ES-I3 (cell line): Measurements from ENCODE around the gene VMP1.
"Not testable (repeated sequence)": the region's sequence is repeated elsewhere in the genome, so short reads cannot be mapped to it uniquely, and the experiment has no call there.

ENCODE experiments used
- H3K36me3 ChIP-seq: 2 replicates; pipeline ENCODE4 v1.6.1; 2013; ENCODE audit warnings: mild to moderate bottlenecking, low read length, control low read depth, moderate library complexity; ENCODE audit not compliant: insufficient read depth
- H3K4me1 ChIP-seq: 2 replicates; pipeline ENCODE4 v1.6.1; 2013; ENCODE audit warnings: mild to moderate bottlenecking, control low read depth, low read length; ENCODE audit not compliant: insufficient read depth
- H3K9ac ChIP-seq: 2 replicates; pipeline ENCODE4 v1.6.1; 2013; ENCODE audit warnings: low read depth, mild to moderate bottlenecking, low read length, moderate library complexity
- H3K9me3 ChIP-seq: 2 replicates; pipeline ENCODE4 v1.6.1; 2013; ENCODE audit warnings: mild to moderate bottlenecking, low read length, moderate library complexity; ENCODE audit not compliant: control insufficient read depth, insufficient read depth

VMP1 gene

DNA sequence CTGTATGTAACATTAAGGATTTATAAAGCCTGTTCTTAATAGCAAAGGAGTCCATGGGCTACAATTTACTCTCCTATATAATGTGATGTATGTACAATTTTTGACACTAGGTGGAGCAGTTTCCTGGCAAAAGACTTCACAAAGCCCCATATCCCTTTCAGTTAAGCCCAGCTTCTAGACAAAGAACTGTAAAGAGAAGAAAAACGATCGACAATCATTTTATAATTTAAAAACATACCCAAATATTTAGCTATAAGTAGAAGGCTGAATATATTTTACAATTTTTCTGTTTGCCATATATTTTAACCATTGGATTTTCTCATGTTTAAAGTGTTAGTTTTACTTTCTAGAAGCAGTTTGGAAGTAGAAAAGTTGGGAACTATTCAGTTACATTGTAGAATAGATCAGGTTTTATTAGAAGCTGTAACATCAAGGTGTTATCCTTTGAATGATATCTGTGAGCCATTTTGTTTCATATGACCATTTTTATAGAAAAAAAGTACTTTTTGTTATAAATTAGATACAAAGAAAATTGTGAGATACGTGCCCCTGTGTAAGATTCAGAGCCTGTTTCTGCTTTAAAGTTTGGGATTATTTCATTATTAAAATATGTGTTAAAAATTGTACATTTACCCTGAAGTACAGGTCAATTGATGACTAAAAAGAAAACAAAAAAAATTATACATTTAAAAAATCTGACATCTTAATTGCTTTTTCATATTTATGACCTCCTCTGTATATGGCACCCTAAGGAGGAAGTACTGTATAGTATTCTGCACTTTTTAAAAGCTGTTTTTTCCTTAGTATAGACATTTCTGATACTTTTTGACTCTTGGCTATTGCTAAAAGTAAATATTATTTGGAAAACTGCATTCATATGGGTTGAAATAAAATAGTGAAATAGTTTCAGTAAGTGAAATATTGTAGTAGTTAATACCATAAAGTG is 46.3 kb downstream of the VMP1 start:
- no peaks in the 10 kb centered on the region for H3K9me3 ChIP-seq
- peaks cover 26% of the 10 kb centered on the region for H3K4me1 ChIP-seq
- H3K9ac ChIP-seq = no peak overlapping the region
- no peaks in the 10 kb centered on the region for H3K36me3 ChIP-seq

DNA sequence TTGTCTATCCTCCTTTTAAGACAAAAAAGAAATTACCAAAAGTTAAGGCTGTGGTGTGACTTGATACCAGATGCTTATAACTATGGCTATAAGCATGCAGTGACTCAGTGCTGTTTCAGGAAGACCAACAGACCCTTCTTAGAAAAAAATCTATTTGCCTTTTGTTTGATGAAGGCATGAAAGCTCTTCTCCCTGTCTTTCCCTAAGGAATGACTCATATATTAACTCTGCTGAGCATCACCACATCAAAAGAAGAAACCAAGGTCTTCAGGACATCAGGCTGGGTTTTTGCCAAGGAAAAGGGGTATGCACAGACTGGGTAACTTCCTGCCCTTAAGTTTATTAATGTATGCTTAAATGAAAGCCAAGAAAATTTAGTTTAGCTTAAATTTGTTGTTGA is 47.1 kb downstream of the VMP1 start:
- Histone ChIP-seq H3K9ac (no peak overlapping the region), H3K4me1 (peaks cover 26% of the 10 kb centered on the region)

DNA sequence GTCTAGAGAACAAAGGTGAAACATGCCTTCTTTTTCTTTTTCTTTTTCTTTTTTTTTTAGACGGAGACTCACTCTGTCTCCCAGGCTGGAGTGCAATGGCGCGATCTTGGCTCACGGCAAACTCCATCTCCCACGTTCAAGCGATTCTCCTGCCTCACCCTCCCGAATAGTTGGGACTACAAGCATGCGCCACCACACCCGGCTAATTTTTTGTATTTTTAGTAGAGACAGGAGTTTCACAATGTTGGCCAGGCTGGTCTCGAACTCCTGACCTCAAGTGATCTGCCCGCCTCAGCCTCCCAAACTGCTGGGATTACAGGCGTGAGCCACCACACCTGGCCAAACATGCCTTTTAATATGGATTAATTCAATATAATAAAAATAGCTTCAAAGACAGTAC is 47.6 kb downstream of the VMP1 start:
- not testable (repeated sequence) for H3K9ac ChIP-seq, H3K36me3 ChIP-seq, H3K9me3 ChIP-seq
- H3K4me1 ChIP-seq = peaks cover 26% of the 10 kb centered on the region

More for the DNA sequence above, 47.1 kb downstream of the VMP1 start:
- Histone ChIP-seq H3K36me3 (no peaks in the 10 kb centered on the region), H3K9me3 (no peaks in the 10 kb centered on the region)

DNA sequence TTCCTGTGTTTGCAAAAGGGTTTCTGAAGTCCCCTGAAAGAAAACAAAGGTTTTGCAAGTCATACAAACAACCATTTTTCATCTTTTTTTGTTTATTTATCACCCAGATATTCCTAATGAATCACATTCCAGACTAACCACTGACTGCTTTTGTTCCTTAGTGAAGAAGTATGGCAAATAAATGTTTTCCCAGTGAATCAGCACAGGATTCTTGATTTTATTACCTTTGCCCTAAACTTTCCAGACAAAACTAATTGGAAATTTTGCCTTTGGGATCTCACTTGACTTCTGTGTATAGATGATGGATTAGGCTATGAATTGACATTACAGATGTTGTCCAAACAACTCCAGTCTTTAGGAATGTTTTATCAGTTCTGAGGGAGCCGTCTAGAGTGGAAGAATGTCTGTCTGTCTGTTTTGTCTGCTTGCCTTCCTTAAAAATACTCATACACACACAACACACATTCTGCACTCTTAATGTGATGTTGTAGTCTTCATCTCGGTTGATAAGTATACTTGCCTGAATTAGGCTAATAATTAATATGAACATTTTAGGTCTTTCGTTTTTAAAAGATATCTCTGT is 48.9 kb downstream of the VMP1 start:
- no peak overlapping the region for H3K9ac ChIP-seq
- peaks cover 29% of the 10 kb centered on the region for H3K4me1 ChIP-seq
- H3K36me3 ChIP-seq = no peaks in the 10 kb centered on the region

DNA sequence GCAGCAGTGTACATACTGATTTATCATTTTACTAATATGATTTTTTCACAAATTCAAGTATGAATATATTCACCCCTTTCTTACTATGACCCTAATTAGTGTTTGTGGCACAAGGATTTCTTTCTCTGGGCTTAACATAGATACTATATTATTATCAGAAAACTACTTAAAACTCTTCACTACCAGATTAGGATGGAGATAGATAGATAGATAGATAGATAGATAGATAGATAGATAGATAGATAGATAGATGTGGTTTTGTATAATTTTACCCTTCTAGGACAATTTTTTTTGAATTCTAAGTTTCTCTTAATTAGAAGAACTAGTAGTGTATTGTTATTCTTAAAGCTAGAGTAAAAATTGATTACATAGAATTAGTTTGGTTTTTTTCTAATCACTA is 49.6 kb downstream of the VMP1 start:
- H3K36me3 ChIP-seq = no peaks in the 10 kb centered on the region
- peaks cover 36% of the 10 kb centered on the region for H3K4me1 ChIP-seq
- H3K9me3 ChIP-seq = no peaks in the 10 kb centered on the region
- H3K9ac ChIP-seq = no peak overlapping the region

More for the DNA sequence above, 48.9 kb downstream of the VMP1 start:
- no peaks in the 10 kb centered on the region for H3K9me3 ChIP-seq

DNA sequence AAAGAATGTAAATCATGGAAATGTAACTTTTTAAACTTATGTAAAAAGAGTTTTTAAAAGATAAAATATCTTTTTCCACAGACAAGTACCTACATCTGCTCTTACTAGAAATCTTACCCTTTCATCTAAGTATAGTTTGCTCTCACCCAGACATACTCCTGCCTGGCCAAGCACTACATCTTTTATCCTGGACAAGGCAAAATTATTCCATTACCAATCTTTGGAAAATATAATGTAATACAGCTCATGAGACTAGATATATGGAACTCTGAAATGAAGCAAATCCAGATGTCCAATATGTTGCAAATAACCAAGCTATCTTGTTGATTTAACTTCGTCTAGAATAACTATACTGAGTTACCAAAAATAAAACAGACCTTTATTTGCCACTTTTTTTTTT is 50.0 kb downstream of the VMP1 start:
- H3K36me3 ChIP-seq = no peaks in the 10 kb centered on the region
- H3K4me1 ChIP-seq = peaks cover 37% of the 10 kb centered on the region
- no peak overlapping the region for H3K9ac ChIP-seq
- no peaks in the 10 kb centered on the region for H3K9me3 ChIP-seq

DNA sequence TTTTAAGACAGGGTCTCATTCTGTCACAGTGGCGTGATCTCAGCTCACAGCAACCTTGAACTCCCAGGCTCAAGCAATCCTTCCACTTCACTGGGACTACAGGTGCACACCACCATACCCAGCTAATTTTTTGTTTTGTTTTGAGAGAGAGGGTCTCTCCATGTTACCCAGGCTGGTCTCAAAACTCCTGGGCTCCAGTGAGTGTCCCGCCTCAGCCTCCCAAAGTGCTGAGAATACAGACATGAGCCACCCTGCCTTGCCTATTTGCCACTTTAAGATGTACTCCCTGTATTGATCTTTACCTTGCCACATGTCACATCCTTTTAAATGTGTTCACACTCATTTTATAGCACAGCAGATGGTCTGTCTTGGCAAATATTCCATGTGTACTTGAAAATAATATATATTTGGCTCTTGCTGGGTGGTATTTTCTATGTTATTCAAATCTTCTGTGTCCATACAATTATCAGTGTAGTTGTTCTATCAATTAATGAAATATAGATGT is 50.5 kb downstream of the VMP1 start:
- peaks cover 37% of the 10 kb centered on the region for H3K4me1 ChIP-seq
- H3K9ac ChIP-seq = no peak overlapping the region
- no peaks in the 10 kb centered on the region for H3K36me3 ChIP-seq
- H3K9me3 ChIP-seq = no peaks in the 10 kb centered on the region

DNA sequence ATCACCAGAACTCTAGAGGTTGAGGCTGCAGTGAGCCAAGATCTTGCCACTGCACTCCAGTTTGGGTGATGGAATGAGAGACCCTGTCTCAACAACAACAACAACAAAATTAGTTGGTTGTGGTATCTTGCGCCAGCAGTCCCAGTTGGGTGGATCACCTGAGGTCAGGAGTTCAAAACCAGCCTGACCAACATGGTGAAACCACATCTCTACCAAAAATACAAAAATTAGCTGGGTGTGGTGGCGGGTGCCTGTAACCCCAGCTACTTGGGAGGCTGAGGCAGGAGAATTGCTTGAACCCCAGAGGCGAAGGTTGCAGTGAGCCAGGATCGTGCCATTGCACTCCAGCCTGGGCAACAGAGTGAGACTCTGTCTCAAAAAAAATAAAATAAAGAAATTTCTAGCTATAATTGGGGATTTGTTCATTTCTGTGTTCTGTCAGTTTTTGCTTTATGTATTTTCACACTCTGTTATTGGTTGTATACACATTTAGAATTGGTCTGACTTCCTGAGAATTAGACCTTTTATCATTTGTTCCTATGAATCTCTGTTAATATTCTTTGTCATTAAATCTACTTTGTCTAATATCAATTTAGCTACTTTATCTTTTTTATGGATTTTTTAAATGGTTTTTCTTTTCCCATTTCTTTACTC is 51.7 kb downstream of the VMP1 start:
- H3K9ac ChIP-seq, H3K36me3 ChIP-seq, H3K9me3 ChIP-seq: not testable (repeated sequence)
- peaks cover 39% of the 10 kb centered on the region for H3K4me1 ChIP-seq

DNA sequence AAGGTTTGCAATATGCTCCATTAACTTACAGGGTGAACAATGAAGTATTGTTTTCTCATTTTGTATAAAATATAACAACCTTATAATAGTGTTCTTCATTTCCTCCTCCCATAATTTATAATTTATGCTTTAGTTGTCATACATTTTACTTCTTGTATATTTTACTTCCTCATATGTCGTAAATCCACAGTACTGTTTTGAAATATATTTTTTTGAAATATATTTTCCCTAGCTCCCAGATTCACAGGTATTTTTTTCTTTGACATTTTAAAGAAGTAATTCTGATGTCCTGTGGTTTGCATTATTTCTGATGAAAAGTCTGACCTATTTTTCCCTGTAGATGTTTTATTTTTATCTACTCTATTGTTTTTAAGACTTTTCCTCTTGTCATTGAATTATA is 52.7 kb downstream of the VMP1 start:
- H3K9ac ChIP-seq = no peak overlapping the region
- H3K4me1 ChIP-seq = peaks cover 32% of the 10 kb centered on the region
- H3K36me3 ChIP-seq = no peaks in the 10 kb centered on the region
- H3K9me3 ChIP-seq = no peaks in the 10 kb centered on the region

DNA sequence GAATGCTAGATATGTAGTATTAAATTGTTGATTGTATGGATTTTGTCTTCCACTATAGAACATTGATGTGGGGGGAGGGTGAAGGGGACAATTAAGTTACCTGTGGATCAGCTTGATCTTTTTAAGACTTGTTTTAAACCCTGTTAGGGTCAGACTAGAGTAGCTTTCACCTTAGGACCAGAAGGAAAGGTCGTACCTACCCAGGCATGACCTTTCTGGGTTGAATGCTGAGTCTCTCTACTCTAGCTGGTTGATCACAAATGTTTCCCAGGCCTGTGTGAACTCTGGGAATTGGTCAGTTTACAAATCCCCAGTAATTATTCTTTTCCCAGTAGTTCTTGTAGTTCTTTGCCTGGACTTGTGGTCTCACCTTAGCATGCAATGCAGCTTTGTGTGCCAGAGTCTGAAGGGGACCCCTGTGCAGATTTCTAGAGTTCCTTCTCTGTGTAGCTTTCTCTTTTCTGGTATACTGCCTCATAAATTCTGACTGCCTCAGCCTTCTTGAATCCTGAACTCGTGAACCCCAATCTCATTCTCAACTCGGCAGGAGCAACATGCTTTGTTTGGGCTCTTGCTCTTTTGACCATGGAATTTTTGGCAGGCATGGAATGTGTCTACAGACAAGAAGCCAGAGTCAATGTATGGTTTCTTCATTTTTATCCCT is 54.1 kb downstream of the VMP1 start:
- peak overlapping the region; percentile 3; the same call in 1 of the 2 replicates for H3K9ac ChIP-seq
- H3K36me3 ChIP-seq = no peaks in the 10 kb centered on the region
- peaks cover 23% of the 10 kb centered on the region for H3K4me1 ChIP-seq
- no peaks in the 10 kb centered on the region for H3K9me3 ChIP-seq

DNA sequence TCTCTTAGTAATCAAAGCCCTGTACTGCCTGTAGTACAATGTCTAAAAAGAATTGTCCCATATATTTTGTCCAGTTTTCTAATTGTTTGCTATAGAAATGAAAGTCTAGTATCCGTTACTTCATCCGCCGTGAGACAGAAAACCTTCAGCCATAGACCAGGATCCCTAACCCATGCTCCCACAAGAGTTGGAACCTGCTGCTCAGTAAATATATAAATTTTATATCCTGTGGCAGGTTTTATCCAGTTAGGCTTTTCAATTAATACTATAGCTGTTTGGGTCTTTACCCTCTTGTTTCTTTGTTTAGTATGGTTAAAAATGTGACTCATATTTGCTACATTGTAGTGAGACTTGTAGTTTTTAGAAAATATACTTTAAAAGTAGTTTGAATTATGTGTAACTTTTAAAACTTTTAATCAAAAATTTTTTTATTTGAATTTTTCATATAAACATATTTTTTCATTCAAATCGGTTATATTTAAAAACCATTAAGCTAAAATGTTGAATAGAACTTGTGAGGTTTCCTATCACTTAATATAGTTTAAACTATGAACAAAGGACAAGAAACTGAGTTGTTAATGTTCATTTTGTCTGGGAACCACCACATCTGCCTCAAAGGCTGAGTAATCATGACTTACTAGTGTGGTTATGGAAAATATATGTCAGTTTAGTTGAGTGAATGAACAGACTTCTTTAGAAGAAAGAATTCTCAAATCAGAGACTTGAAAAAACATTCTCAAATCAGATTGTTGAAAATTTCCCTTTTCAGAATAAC is 54.8 kb downstream of the VMP1 start:
- Histone ChIP-seq H3K9ac (no peak overlapping the region), H3K36me3 (no peaks in the 10 kb centered on the region), H3K9me3 (no peaks in the 10 kb centered on the region), H3K4me1 (peaks cover 19% of the 10 kb centered on the region)

DNA sequence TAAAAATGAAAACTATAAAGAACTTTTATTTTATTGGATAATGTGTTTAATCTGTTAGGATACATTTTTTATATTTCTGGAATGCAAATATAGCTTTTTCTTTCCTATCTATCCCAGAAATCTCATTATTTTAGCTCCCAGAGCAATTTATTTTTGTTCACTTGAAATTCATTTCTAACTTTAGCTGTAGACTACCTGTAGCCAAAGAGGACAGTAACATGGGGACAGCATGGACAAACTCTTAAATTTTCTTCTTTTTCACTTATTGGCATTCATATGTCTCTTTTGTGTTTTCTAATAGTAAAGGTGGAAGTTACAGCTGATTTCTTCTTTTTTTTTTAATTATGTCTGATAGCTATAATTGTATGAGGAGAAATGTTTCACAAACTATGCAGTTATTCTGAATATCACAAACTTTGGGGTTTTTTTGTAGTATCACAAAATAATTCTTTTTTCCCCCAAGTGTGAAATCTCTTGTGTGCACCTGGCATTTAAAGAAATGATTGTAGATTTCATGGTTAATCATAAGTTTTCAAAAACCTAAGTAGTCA is 55.4 kb downstream of the VMP1 start:
- Histone ChIP-seq H3K36me3 (no peaks in the 10 kb centered on the region), H3K9me3 (no peaks in the 10 kb centered on the region), H3K9ac (no peak overlapping the region), H3K4me1 (peaks cover 19% of the 10 kb centered on the region)

DNA sequence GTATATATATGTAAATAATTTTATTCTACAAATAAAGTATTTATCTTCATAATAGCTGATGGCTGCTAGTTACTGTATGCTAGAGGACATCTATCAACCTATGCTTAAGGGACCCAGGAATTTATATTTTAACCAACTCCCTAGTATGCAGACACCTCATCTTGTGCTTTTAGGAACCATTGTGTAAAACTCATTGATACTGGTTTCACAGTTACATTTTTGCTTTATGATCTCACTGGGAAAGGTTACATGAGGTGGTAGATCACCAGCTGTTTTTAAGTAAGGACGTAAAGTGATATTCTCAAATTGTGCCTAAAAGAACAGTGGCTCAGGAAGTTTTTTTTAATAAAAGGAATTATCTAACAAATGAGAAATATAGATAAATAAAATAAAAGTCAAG is 56.4 kb downstream of the VMP1 start:
- Histone ChIP-seq H3K9me3 (no peaks in the 10 kb centered on the region), H3K9ac (no peak overlapping the region), H3K4me1 (peaks cover 19% of the 10 kb centered on the region), H3K36me3 (no peaks in the 10 kb centered on the region)
